ENCODE measurements around the gene TBL1XR1. TPM values are rescaled to one million over a fixed set of nuclear protein-coding genes. Genes with fewer than 3 reads are reported as not detected.

TBL1XR1 gene
- total and polyA plus RNA-seq, 2 of the 8 experiments (the other 6 are each of a cell fraction or from before 2014, with no cell fraction given) = 28.1 to 147 TPM

- H2BK120ac ChIP-seq (replicated peaks; ENCODE audit: low read depth, low read length) = no peak overlapping the region
- H4K91ac ChIP-seq (replicated peaks; ENCODE audit: insufficient read length, low read length) = no peak overlapping the region
- 89% methylated on average over 3 of the region's 3 CpGs; no CpG with 5 or more reads in 1 of the 2 experiments for WGBS, 2 experiments (ENCODE audit: extremely low coverage in 1 of 2, insufficient coverage in 1 of 2, insufficient read length in 1 of 2, insufficient replicate concordance in 2 of 2, low coverage in 1 of 2, low lambda C conversion rate in 2 of 2, missing lambda C conversion rate in 1 of 2)
- H4K8ac ChIP-seq (ENCODE audit: extremely low read depth, insufficient read depth, low read length) = peak overlapping the region; percentile 20; the same call in 1 of the 2 replicates
- ChIA-PET CTCF (ENCODE audit: partially characterized antibody) (interaction anchor here (0.7 kb wide), 1 partner anchor 11 kb away, joined by 3 read pairs; no protein-coding TSS in a partner anchor), POLR2A (ENCODE audit: partially characterized antibody) (interaction anchor here (0.7 to 1.4 kb wide), 2 partner anchors 12 to 65 kb away, joined by 4 to 5 read pairs; no protein-coding TSS in a partner anchor)
- TF ChIP-seq MAFK (IDR thresholded peaks at IDR 0.05; ENCODE audit: low read depth, low read length) (no peak), YY1 (IDR thresholded peaks at IDR 0.05; ENCODE audit: low read depth, low read length) (no peak), CTCF (IDR thresholded peaks at IDR 0.05; ENCODE audit: control extremely low read depth in 1 of 3, insufficient read depth in 1 of 3, low read depth in 1 of 3, low read length in 3 of 3) (no peak), USF2 (IDR thresholded peaks at IDR 0.05; ENCODE audit: low read length) (no peak)
- H3K23ac ChIP-seq (ENCODE audit: insufficient read length) = no peak overlapping the region
- DNase-seq (ENCODE audit: low read depth in 1 of 2, low spot score in 2 of 2) = no peak
- H2AK5ac ChIP-seq (ENCODE audit: low read depth, low read length) = no peak overlapping the region
- H3K27me3 ChIP-seq (replicated peaks in 1 of 4; ENCODE audit: control insufficient read depth in 3 of 4, extremely low read depth in 1 of 4, insufficient read depth in 3 of 4, low read length in 3 of 4) = no peaks in the 10 kb centered on the region
- no peak overlapping the region for H2BK12ac ChIP-seq (ENCODE audit: low read depth, low read length)
- no peak overlapping the region for H3K18ac ChIP-seq (ENCODE audit: extremely low read depth, low read length)
- no peak overlapping the region for H3K4me3 ChIP-seq (ENCODE audit: extremely low read depth in 1 of 4, insufficient read depth in 2 of 4, low read depth in 3 of 4, low read length in 4 of 4)
- no peak overlapping the region for H3K56ac ChIP-seq (replicated peaks; ENCODE audit: insufficient read length, low read depth, low read length)
- H3K4me2 ChIP-seq (ENCODE audit: insufficient read depth in 1 of 2, low read depth in 2 of 2, low read length in 2 of 2) = no peak overlapping the region
- H4K5ac ChIP-seq (ENCODE audit: insufficient read length, low read depth, low read length) = no peak overlapping the region
- H3K4me1 ChIP-seq (replicated peaks in 1 of 4; ENCODE audit: control insufficient read depth in 3 of 4, insufficient read depth in 4 of 4, low read length in 3 of 4) = peaks cover 0 to 3% (median 0%) of the 10 kb centered on the region in 4 experiments; a peak in 2 of 7 replicates
- no peak overlapping the region for H3K14ac ChIP-seq (ENCODE audit: insufficient read length)
- H3K23me2 ChIP-seq (ENCODE audit: low read depth, low read length) = no peaks in the 10 kb centered on the region
- no peak overlapping the region for H3K27ac ChIP-seq (ENCODE audit: low read depth, low read length)
- no peak overlapping the region for H2BK20ac ChIP-seq (ENCODE audit: low read length)
- no peak for FAIRE-seq
- peaks cover 1% of the 10 kb centered on the region in 2 experiments for H4K20me1 ChIP-seq (replicated peaks in 1 of 2; ENCODE audit: control insufficient read depth in 1 of 2, insufficient read depth in 2 of 2, low read length in 2 of 2)
- H3K9me3 ChIP-seq (ENCODE audit: insufficient read depth in 2 of 2, low read depth in 1 of 2, low read length in 1 of 2) = no peaks in the 10 kb centered on the region
- H2BK15ac ChIP-seq (ENCODE audit: low read length) = no peak overlapping the region
- no peak overlapping the region for H3K9ac ChIP-seq (replicated peaks in 1 of 4; ENCODE audit: extremely low read depth in 1 of 4, low read depth in 3 of 4, low read length in 3 of 4)
- H3K36me3 ChIP-seq (ENCODE audit: control insufficient read depth in 2 of 4, insufficient read depth in 4 of 4, low read length in 3 of 4) = peaks cover 2 to 71% (median 21%) of the 10 kb centered on the region in 4 experiments; a peak in 7 of 8 replicates
- H3K79me1 ChIP-seq (ENCODE audit: low read depth, low read length) = no peaks in the 10 kb centered on the region
- H3K79me2 ChIP-seq (ENCODE audit: control insufficient read depth in 1 of 2, insufficient read depth in 2 of 2, low read length in 2 of 2) = no peaks in the 10 kb centered on the region
- no peak overlapping the region for H2AFZ ChIP-seq (ENCODE audit: low read length)
- H2BK5ac ChIP-seq (ENCODE audit: low read depth, low read length) = no peak overlapping the region
- H3K4ac ChIP-seq (replicated peaks; ENCODE audit: insufficient read length, low read depth, low read length) = no peak overlapping the region
Observed at GRCh38 chr3:177034832-177035475, 162.3 kb downstream of the TBL1XR1 start.

All from H1 (cell line).